ENCODE results near the gene TDRD6.

DNA sequence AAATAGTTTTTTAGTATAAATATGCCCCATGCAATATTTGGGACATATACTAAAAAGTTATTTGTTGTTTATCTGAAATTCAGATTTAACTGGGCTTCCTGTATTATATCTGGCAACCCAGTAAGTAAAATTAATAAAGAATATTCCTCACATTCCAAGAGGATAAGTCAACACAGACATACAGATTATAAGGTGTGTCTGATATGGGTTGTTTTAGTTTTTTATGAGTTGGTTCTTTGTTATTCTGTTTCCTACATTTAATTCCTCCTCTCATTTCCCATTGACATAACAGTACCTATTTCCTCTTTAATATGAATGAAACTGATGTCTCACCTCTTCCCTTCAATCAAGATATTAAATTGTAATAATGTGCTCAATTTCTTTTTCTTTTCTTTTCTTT, 49.2 kb downstream of the TDRD6 start:
- TF ChIP-seq, protein P1, sequence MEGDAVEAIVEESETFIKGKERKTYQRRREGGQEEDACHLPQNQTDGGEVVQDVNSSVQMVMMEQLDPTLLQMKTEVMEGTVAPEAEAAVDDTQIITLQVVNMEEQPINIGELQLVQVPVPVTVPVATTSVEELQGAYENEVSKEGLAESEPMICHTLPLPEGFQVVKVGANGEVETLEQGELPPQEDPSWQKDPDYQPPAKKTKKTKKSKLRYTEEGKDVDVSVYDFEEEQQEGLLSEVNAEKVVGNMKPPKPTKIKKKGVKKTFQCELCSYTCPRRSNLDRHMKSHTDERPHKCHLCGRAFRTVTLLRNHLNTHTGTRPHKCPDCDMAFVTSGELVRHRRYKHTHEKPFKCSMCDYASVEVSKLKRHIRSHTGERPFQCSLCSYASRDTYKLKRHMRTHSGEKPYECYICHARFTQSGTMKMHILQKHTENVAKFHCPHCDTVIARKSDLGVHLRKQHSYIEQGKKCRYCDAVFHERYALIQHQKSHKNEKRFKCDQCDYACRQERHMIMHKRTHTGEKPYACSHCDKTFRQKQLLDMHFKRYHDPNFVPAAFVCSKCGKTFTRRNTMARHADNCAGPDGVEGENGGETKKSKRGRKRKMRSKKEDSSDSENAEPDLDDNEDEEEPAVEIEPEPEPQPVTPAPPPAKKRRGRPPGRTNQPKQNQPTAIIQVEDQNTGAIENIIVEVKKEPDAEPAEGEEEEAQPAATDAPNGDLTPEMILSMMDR (conservative IDR thresholded peaks at IDR 0.05) = no peak
- no peak for TF ChIP-seq ZFX (IDR thresholded peaks at IDR 0.05)
